ENCODE data around the gene EID2.

DNA sequence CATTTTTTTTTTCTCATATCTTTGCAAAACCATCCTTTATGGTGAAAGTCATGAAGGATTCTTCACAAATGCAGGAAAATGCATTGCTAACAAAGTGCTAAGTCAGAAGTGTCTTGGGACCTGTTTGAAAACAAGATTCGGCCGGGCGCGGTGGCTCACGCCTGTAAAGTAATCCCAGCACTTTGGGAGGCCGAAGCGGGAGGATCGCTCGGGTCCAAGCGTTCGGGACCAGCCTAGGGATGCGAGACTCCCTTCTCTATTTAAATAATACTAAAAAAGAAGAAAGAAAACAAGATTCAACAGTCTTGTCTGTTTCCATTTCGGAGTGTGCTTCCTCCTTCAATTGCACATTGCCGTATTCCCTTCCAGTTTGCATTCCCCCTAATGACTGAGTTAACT lies 8.1 kb downstream of the EID2 start:
- no peak for TF ChIP-seq EZH2 (IDR thresholded peaks at IDR 0.05; ENCODE audit: insufficient read depth, low read length)
- TF ChIP-seq, protein P1, sequence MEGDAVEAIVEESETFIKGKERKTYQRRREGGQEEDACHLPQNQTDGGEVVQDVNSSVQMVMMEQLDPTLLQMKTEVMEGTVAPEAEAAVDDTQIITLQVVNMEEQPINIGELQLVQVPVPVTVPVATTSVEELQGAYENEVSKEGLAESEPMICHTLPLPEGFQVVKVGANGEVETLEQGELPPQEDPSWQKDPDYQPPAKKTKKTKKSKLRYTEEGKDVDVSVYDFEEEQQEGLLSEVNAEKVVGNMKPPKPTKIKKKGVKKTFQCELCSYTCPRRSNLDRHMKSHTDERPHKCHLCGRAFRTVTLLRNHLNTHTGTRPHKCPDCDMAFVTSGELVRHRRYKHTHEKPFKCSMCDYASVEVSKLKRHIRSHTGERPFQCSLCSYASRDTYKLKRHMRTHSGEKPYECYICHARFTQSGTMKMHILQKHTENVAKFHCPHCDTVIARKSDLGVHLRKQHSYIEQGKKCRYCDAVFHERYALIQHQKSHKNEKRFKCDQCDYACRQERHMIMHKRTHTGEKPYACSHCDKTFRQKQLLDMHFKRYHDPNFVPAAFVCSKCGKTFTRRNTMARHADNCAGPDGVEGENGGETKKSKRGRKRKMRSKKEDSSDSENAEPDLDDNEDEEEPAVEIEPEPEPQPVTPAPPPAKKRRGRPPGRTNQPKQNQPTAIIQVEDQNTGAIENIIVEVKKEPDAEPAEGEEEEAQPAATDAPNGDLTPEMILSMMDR (IDR thresholded peaks at IDR 0.05; ENCODE audit: insufficient read depth, low read depth, low read length), result no peak
